Prostate gland (tissue), 2 donors: ENCODE measurements around the gene SEPTIN2. TPM values are rescaled to one million over a fixed set of nuclear protein-coding genes. Genes with fewer than 3 reads are reported as not detected.
"Not testable (repeated sequence)": the region's sequence is repeated elsewhere in the genome, so short reads cannot be mapped to it uniquely, and the experiment has no call there.

Experiments
- DNase-seq: peaks from one replicate; pipeline ENCODE4 v3.0.0-alpha.2; 2019; ENCODE audit warnings: low spot score
- H3K27ac ChIP-seq, 2 donors: fragments of 200-600 bp; sonication (generic); 2 replicates each; pipeline ENCODE4 v1.5.1; 2017 to 2019
- H3K27me3 ChIP-seq: fragments of 200-600 bp; sonication (generic); replicated peaks from 2 replicates; pipeline ENCODE4 v1.5.1; 2019; ENCODE audit not compliant: insufficient read depth
- H3K36me3 ChIP-seq, 2 donors: fragments of 200-600 bp; sonication (generic); 1 replicate in 1 of 2; 2 replicates in 1 of 2; pipeline versions ENCODE4 v1.5.1 to v1.8.1; 2017 to 2019
- H3K4me1 ChIP-seq: fragments of 200-600 bp; sonication (generic); replicated peaks from 2 replicates; pipeline ENCODE4 v1.5.1; 2019
- H3K4me3 ChIP-seq, 2 donors: fragments of 200-600 bp; sonication (generic); 2 replicates each; pipeline ENCODE4 v1.5.1; 2017 to 2019
- H3K9me3 ChIP-seq: fragments of 200-600 bp; sonication (generic); 2 replicates; pipeline ENCODE4 v1.5.1; 2017
- POLR2A ChIP-seq: fragments of 450-650 bp; IDR thresholded peaks from one replicate; pipeline ENCODE4 v1.6.1; 2016; ENCODE audit warnings: antibody characterized with exemption, mild to moderate bottlenecking
- POLR2AphosphoS5 ChIP-seq: sonication (generic); formaldehyde crosslinking; IDR thresholded peaks from one replicate; pipeline ENCODE4 v1.6.1; 2017; ENCODE audit warnings: antibody characterized with exemption
- WGBS: methylation state at CpG from one replicate; pipeline ENCODE4 v1.1.5; 2018; 5-methylcytosine and 5-hydroxymethylcytosine counted together
- intact Hi-C: fragments of 100-400 bp; cut with DNase I; formaldehyde crosslinking; loops from one replicate; pipeline ENCODE4 v1.14.2; 2022
- total RNA-seq, 2 donors: library from RNA; depleted of rRNA; stranded (reverse); fragments of >200 nt; gene quantifications; one replicate each; pipeline ENCODE4 v1.1.0, GENCODE V29; 2016
- TF ChIP-seq, protein P1 (sequence below), 4 experiments: fragments of 200-600 bp in 2 of 4; fragments of 450-650 bp in 2 of 4; sonication (generic) in 2 of 4; IDR thresholded peaks; 1 replicate in 3 of 4; 2 replicates in 1 of 4; pipeline ENCODE4 v1.5.1; 2016 to 2019; ENCODE audit warnings: antibody characterized with exemption in 4 of 4, mild to moderate bottlenecking in 2 of 4, moderate library complexity in 2 of 4

The SEPTIN2 gene
- total RNA-seq, 2 donors from 2014 or later = 202 to 284 TPM

- H3K27me3 ChIP-seq = no peaks in the 10 kb centered on the region
- H3K4me1 ChIP-seq = no peaks in the 10 kb centered on the region
- no peaks in the 10 kb centered on the region for H3K9me3 ChIP-seq
- H3K27ac ChIP-seq = no peak overlapping the region
- no peak for DNase-seq
- H3K4me3 ChIP-seq = no peak overlapping the region
- H3K36me3 ChIP-seq = no peaks in the 10 kb centered on the region
- WGBS = 50% methylated on average over 2 of the region's 2 CpGs
- intact Hi-C loops = no loop called here
- no peak for TF ChIP-seq POLR2A
Observed at GRCh38 chr2:241378816-241379215, 63.1 kb downstream of the SEPTIN2 start.

DNA sequence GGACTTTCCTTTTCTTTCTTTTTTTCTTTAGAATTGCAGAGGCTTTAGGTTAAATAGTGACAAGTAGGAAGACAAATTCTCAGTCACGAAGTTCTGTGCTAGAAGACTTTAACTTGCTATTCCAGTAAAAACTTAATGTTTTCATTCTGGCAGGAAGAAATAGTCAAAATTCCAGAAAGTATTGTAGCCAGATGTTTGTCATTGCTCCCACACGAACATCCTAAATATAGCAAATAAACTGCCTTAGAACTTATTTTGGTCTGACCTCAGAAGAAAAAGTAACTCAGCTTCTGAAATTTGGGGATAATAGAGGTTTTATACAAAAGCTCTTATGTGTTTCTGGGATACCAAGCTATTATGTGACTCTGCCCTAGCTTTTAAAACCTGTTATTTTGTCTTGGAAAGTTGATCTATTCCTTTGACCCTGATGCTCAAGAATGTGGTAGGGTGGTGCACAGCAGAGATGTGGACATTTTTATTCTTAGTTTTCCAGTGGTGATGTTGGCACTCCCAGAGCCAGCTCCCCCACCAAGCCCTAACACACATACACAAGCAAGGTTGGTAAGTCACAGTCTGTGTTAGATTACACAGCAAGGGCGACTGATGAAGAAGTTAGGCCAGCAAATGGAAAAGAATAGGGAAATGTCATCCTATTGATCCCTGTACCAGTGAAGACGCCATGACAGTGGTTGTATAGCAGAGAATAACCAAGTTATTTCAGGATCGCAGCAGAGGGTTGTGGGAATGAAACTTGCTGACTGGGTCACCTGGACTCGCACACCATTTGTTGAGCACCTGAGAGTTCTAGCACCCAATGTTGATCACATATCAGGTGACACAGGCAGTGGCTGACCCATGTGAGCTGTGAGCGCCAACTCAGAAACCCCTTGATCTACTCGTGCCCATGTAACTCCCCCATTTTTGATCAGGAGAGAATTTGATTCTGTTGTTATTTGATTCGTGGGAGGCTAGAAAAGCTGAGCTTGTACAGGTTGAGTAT lies 64.1 kb downstream of the SEPTIN2 start:
- 80% methylated on average over 9 of the region's 9 CpGs for WGBS
- intact Hi-C loops = no loop called here
- Histone ChIP-seq H3K9me3 (no peaks in the 10 kb centered on the region), H3K4me3 (no peak overlapping the region), H3K27me3 (no peaks in the 10 kb centered on the region), H3K27ac (no peak overlapping the region), H3K36me3 (no peaks in the 10 kb centered on the region), H3K4me1 (no peaks in the 10 kb centered on the region)
- no peak for DNase-seq
- no peak for TF ChIP-seq POLR2A
- no peak for TF ChIP-seq POLR2AphosphoS5
- TF ChIP-seq, protein P1, sequence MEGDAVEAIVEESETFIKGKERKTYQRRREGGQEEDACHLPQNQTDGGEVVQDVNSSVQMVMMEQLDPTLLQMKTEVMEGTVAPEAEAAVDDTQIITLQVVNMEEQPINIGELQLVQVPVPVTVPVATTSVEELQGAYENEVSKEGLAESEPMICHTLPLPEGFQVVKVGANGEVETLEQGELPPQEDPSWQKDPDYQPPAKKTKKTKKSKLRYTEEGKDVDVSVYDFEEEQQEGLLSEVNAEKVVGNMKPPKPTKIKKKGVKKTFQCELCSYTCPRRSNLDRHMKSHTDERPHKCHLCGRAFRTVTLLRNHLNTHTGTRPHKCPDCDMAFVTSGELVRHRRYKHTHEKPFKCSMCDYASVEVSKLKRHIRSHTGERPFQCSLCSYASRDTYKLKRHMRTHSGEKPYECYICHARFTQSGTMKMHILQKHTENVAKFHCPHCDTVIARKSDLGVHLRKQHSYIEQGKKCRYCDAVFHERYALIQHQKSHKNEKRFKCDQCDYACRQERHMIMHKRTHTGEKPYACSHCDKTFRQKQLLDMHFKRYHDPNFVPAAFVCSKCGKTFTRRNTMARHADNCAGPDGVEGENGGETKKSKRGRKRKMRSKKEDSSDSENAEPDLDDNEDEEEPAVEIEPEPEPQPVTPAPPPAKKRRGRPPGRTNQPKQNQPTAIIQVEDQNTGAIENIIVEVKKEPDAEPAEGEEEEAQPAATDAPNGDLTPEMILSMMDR (IDR thresholded peaks at IDR 0.05) = no peak

- TF ChIP-seq, protein P1 (IDR thresholded peaks at IDR 0.05) = no peak
- Histone ChIP-seq H3K4me3 (no peak overlapping the region), H3K27me3 (no peaks in the 10 kb centered on the region), H3K9me3 (no peaks in the 10 kb centered on the region), H3K4me1 (no peaks in the 10 kb centered on the region), H3K36me3 (no peaks in the 10 kb centered on the region), H3K27ac (no peak overlapping the region)
- no peak for DNase-seq
- intact Hi-C loops = no loop called here
- 54% methylated on average over 4 of the region's 4 CpGs for WGBS
Observed at GRCh38 chr2:241381872-241382271, 66.1 kb downstream of the SEPTIN2 start.

DNA sequence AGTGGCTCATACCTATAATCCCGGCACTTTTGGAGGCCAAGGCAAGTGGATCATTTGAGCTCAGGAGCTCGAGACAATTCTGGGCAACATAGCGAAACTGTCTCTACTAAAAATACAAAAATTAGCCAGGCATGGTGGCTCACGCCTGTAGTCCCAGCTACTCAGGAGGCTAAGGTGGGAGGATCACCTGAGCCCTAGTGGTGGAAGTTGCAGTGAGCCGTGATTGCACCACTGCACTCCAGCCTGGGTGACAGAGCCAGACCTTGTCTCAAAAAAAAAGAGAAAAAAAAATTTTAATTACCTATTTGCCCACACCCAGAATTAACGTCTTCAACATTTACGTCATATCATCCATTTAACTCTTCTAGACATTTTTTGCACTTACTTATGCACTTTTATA lies 69.7 kb downstream of the SEPTIN2 start:
- H3K9me3 ChIP-seq, DNase-seq, H3K4me1 ChIP-seq, H3K27me3 ChIP-seq, H3K36me3 ChIP-seq, H3K27ac ChIP-seq, intact Hi-C loops, H3K4me3 ChIP-seq: not testable (repeated sequence)
- WGBS = 94% methylated on average over 7 of the region's 7 CpGs

- intact Hi-C loops = no loop called here
- Histone ChIP-seq H3K27me3 (no peaks in the 10 kb centered on the region), H3K36me3 (no peaks in the 10 kb centered on the region), H3K9me3 (no peaks in the 10 kb centered on the region), H3K4me1 (no peaks in the 10 kb centered on the region), H3K4me3 (no peak overlapping the region), H3K27ac (no peak overlapping the region)
- TF ChIP-seq POLR2AphosphoS5 = no peak
- TF ChIP-seq POLR2A = no peak
- TF ChIP-seq, protein P1 (IDR thresholded peaks at IDR 0.05) = no peak
- WGBS = 95% methylated on average over 6 of the region's 6 CpGs
- no peak for DNase-seq
Observed at GRCh38 chr2:241386519-241386918, 70.8 kb downstream of the SEPTIN2 start.

DNA sequence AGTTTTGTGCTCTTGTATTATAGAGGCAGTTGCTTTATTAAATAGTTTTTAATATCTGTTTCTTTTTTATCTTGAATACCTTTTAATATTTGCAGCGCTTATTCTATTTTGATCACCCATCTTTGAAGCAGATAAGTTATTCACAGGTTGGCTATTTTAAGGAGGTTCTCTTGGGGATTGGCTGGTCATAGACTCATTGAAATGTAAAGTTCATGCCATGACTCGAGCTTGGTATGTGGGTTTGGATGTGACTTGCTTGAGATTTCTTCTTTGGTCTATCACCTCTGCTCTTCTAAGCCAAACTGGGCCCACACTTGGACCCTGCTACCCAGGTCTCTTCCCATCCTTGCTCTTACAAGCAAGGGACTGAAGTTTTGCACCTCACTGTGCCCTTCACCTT lies 74.0 kb downstream of the SEPTIN2 start:
- DNase-seq = no peak
- 76% methylated on average over 2 of the region's 2 CpGs for WGBS
- intact Hi-C loops = no loop called here

More for the DNA sequence above, 74.0 kb downstream of the SEPTIN2 start:
- Histone ChIP-seq H3K4me3 (no peak overlapping the region), H3K36me3 (no peaks in the 10 kb centered on the region), H3K27ac (no peak overlapping the region), H3K9me3 (no peaks in the 10 kb centered on the region), H3K27me3 (no peaks in the 10 kb centered on the region), H3K4me1 (no peaks in the 10 kb centered on the region)
- TF ChIP-seq, protein P1 (IDR thresholded peaks at IDR 0.05) = no peak
- TF ChIP-seq POLR2A (no peak), POLR2AphosphoS5 (no peak)
